HAP-1 (cell line): Measurements from ENCODE around the gene IQSEC2.
A peak's percentile ranks its signal among the peaks of the same experiment; 100 is the strongest.

ENCODE experiments used
- DNase-seq, 2 experiments: peaks; one replicate each; pipeline ENCODE4 v3.0.0-alpha.2; 2016 to 2020; ENCODE audit warnings: low spot score in 2 of 2
- H3K27me3 ChIP-seq: fragments of 250-450 bp; sonication (Bioruptor Pico); 2 replicates; pipeline ENCODE4 v1.5.1; 2020; ENCODE audit warnings: low read depth, mild to moderate bottlenecking, moderate library complexity
- H3K36me3 ChIP-seq: fragments of 250-450 bp; sonication (Bioruptor Pico); replicated peaks from 2 replicates; pipeline ENCODE4 v1.5.1; 2020; ENCODE audit warnings: mild to moderate bottlenecking
- H3K4me1 ChIP-seq: fragments of 250-450 bp; sonication (Bioruptor Pico); 2 replicates; pipeline ENCODE4 v1.5.1; 2020; ENCODE audit warnings: mild to moderate bottlenecking
- H3K4me3 ChIP-seq: fragments of 250-450 bp; sonication (Bioruptor Pico); 2 replicates; pipeline ENCODE4 v1.5.1; 2020; ENCODE audit warnings: mild to moderate bottlenecking, moderate library complexity
- H3K9me3 ChIP-seq: fragments of 250-450 bp; sonication (Bioruptor Pico); 2 replicates; pipeline ENCODE4 v1.5.1; 2020; ENCODE audit warnings: mild to moderate bottlenecking, moderate library complexity
- in situ Hi-C: fragments of 300-500 bp; cut with MboI; formaldehyde crosslinking; loops from 3 replicates; pipeline ENCODE4 v1.14.3; 2020; ENCODE audit warnings: low sequenced_read_pairs, inconsistent platforms, mixed read lengths

Gene IQSEC2

GRCh38 chrX:53234484-53234883, 46.9 kb downstream of the IQSEC2 start:
- Histone ChIP-seq H3K36me3 (no peaks in the 10 kb centered on the region), H3K27me3 (no peaks in the 10 kb centered on the region), H3K4me3 (no peak overlapping the region), H3K9me3 (no peaks in the 10 kb centered on the region), H3K4me1 (no peaks in the 10 kb centered on the region)
- no peak for DNase-seq
- in situ Hi-C loops = no loop called here

- no peaks in the 10 kb centered on the region for H3K27me3 ChIP-seq
- H3K9me3 ChIP-seq = no peaks in the 10 kb centered on the region
- no peak for DNase-seq
- H3K4me1 ChIP-seq = no peaks in the 10 kb centered on the region
- no peak overlapping the region for H3K4me3 ChIP-seq
- in situ Hi-C loops = no loop called here
- H3K36me3 ChIP-seq = no peaks in the 10 kb centered on the region
Measured at GRCh38 chrX:53233536-53233935, 47.8 kb downstream of the IQSEC2 start.

- Histone ChIP-seq H3K9me3 (no peaks in the 10 kb centered on the region), H3K4me1 (peaks cover 4% of the 10 kb centered on the region; the same call in 1 of the 2 replicates), H3K36me3 (no peaks in the 10 kb centered on the region), H3K4me3 (no peak overlapping the region), H3K27me3 (no peaks in the 10 kb centered on the region)
- in situ Hi-C loops = no loop called here
- DNase-seq = no peak
Measured at GRCh38 chrX:53230116-53230515, 51.3 kb downstream of the IQSEC2 start.

GRCh38 chrX:53227224-53227765, 54.1 kb downstream of the IQSEC2 start:
- Histone ChIP-seq H3K9me3 (no peaks in the 10 kb centered on the region), H3K4me1 (peaks cover 7% of the 10 kb centered on the region)

GRCh38 chrX:53224860-53225797, 56.3 kb downstream of the IQSEC2 start, which contains the start of gene KDM5C:
Gene KDM5C (minus strand): TSS chrX:53225207. CDS start chrX:53224889, 318 bp downstream.
- Histone ChIP-seq H3K36me3 (peaks cover 31% of the 10 kb centered on the region), H3K9me3 (no peaks in the 10 kb centered on the region), H3K4me3 (peak within 1 kb of the TSS; percentile 92), H3K27me3 (no peaks in the 10 kb centered on the region), H3K4me1 (peaks cover 7% of the 10 kb centered on the region)
- DNase-seq = peak; percentile 90 to 97
- in situ Hi-C loops = no loop called here

More at GRCh38 chrX:53227224-53227765, 54.1 kb downstream of the IQSEC2 start:
- no peak overlapping the region for H3K4me3 ChIP-seq
- no peaks in the 10 kb centered on the region for H3K27me3 ChIP-seq
- in situ Hi-C loops = no loop called here
- DNase-seq = no peak
- peaks cover 15% of the 10 kb centered on the region for H3K36me3 ChIP-seq

GRCh38 chrX:53223955-53224859, 57.2 kb downstream of the IQSEC2 start:
- H3K4me3 ChIP-seq = peak overlapping the region; percentile 92
- H3K27me3 ChIP-seq = no peaks in the 10 kb centered on the region
- in situ Hi-C loops = no loop called here
- no peaks in the 10 kb centered on the region for H3K9me3 ChIP-seq
- H3K36me3 ChIP-seq = peaks cover 41% of the 10 kb centered on the region
- DNase-seq = peak in 1 of 2 experiments; percentile 29
- peaks cover 7% of the 10 kb centered on the region for H3K4me1 ChIP-seq

- Histone ChIP-seq H3K4me1 (peaks cover 7% of the 10 kb centered on the region), H3K9me3 (no peaks in the 10 kb centered on the region), H3K36me3 (peaks cover 51% of the 10 kb centered on the region), H3K27me3 (no peaks in the 10 kb centered on the region), H3K4me3 (peak overlapping the region; percentile 92)
- in situ Hi-C loops = no loop called here
- DNase-seq = peak in 1 of 2 experiments; percentile 17
Measured at GRCh38 chrX:53223068-53223693, 58.2 kb downstream of the IQSEC2 start.
